GM12801 (cell line): ENCODE measurements around the gene RIN3.

ENCODE experiments used
- CTCF ChIP-seq: IDR thresholded peaks from one replicate; pipeline ENCODE4 v1.5.1; 2011; ENCODE audit warnings: control low read depth; ENCODE audit not compliant: insufficient read length; ENCODE audit errors: extremely low read depth

Gene RIN3

GRCh38 chr14:92513966-92514843, 624 bp downstream of the RIN3 start:
- no peak for TF ChIP-seq CTCF

- no peak for TF ChIP-seq CTCF
Measured at GRCh38 chr14:92514844-92515514, 1.4 kb downstream of the RIN3 start.

- TF ChIP-seq CTCF: no peak
Measured at GRCh38 chr14:92515546-92516343, 2.2 kb downstream of the RIN3 start.

GRCh38 chr14:92516344-92516965, 2.9 kb downstream of the RIN3 start:
- TF ChIP-seq CTCF: no peak

- no peak for TF ChIP-seq CTCF
Measured at GRCh38 chr14:92516966-92517506, 3.5 kb downstream of the RIN3 start.

GRCh38 chr14:92517761-92518160, 4.2 kb downstream of the RIN3 start:
- TF ChIP-seq CTCF: no peak
